Neuronal stem cell (in vitro differentiated cells): ENCODE measurements around the gene SDCCAG8.

Experiments used
- DNase-seq: peaks from one replicate; pipeline ENCODE4 v3.0.0-alpha.2; 2013; ENCODE audit warnings: low spot score
- H2AFZ ChIP-seq: one replicate; pipeline ENCODE4 v1.6.1; 2013; ENCODE audit warnings: mild to moderate bottlenecking, low read length, inconsistent platforms
- H2AK5ac ChIP-seq: 2 replicates; pipeline ENCODE4 v1.6.1; 2013; ENCODE audit warnings: low read depth, mild to moderate bottlenecking, inconsistent platforms, low read length, moderate library complexity, mixed read lengths
- H2BK120ac ChIP-seq: 2 replicates; pipeline ENCODE4 v1.6.1; 2013; ENCODE audit warnings: low read depth, mild to moderate bottlenecking, inconsistent platforms, low read length, moderate library complexity, mixed read lengths
- H2BK12ac ChIP-seq: one replicate; pipeline ENCODE4 v1.6.1; 2013; ENCODE audit warnings: low read length, inconsistent platforms
- H2BK15ac ChIP-seq: 2 replicates; pipeline ENCODE4 v1.6.1; 2013; ENCODE audit warnings: mild to moderate bottlenecking, low read length, inconsistent platforms, mixed read lengths
- H2BK5ac ChIP-seq: one replicate; pipeline ENCODE4 v1.6.1; 2013; ENCODE audit warnings: inconsistent platforms, mild to moderate bottlenecking, low read length, moderate library complexity
- H3K14ac ChIP-seq: one replicate; pipeline ENCODE4 v1.6.1; 2013; ENCODE audit warnings: low read length, inconsistent platforms
- H3K18ac ChIP-seq: 2 replicates; pipeline ENCODE4 v1.6.1; 2013; ENCODE audit warnings: low read length, inconsistent platforms
- H3K23ac ChIP-seq: 2 replicates; pipeline ENCODE4 v1.6.1; 2013; ENCODE audit warnings: low read depth, mild to moderate bottlenecking, mixed read lengths, low read length, inconsistent platforms; ENCODE audit not compliant: poor library complexity
- H3K27ac ChIP-seq: replicated peaks from 3 replicates; pipeline ENCODE4 v1.5.1; 2013; ENCODE audit warnings: low read length, inconsistent platforms
- H3K27me3 ChIP-seq, 3 experiments: 2 replicates each; pipeline ENCODE4 v1.6.1; 2013; ENCODE audit warnings: low read length in 3 of 3, mild to moderate bottlenecking in 2 of 3, inconsistent platforms in 1 of 3, low read depth in 1 of 3, mixed read lengths in 1 of 3, moderate library complexity in 1 of 3; ENCODE audit not compliant: control insufficient read depth in 3 of 3, insufficient read depth in 3 of 3
- H3K36me3 ChIP-seq, 2 donors: replicated peaks in 1 of 2; 2 replicates each; pipeline ENCODE4 v1.6.1; 2013; ENCODE audit warnings: low read length in 2 of 2; ENCODE audit not compliant: control insufficient read depth in 2 of 2, insufficient read depth in 2 of 2
- H3K4ac ChIP-seq: 2 replicates; pipeline ENCODE4 v1.6.1; 2013; ENCODE audit warnings: inconsistent platforms, mild to moderate bottlenecking, low read length, moderate library complexity
- H3K4me1 ChIP-seq, 2 donors: 1 replicate in 1 of 2; 2 replicates in 1 of 2; pipeline ENCODE4 v1.6.1; 2013; ENCODE audit warnings: low read length in 2 of 2, low read depth in 1 of 2; ENCODE audit not compliant: control insufficient read depth in 2 of 2, insufficient read depth in 1 of 2
- H3K4me2 ChIP-seq: one replicate; pipeline ENCODE4 v1.6.1; 2013; ENCODE audit warnings: mild to moderate bottlenecking, low read length, inconsistent platforms; ENCODE audit not compliant: insufficient read depth, poor library complexity, severe bottlenecking
- H3K4me3 ChIP-seq, 2 donors: 2 replicates each; pipeline ENCODE4 v1.5.1; 2013; ENCODE audit warnings: low read length in 2 of 2, mild to moderate bottlenecking in 2 of 2, inconsistent platforms in 1 of 2, moderate library complexity in 1 of 2
- H3K79me1 ChIP-seq: one replicate; pipeline ENCODE4 v1.6.1; 2013; ENCODE audit warnings: low read depth, mild to moderate bottlenecking, inconsistent platforms, low read length, moderate library complexity
- H3K9ac ChIP-seq: one replicate; pipeline ENCODE4 v1.6.1; 2013; ENCODE audit warnings: mild to moderate bottlenecking, low read depth, low read length, inconsistent platforms; ENCODE audit not compliant: poor library complexity
- H3K9me3 ChIP-seq, 2 donors: replicated peaks in 1 of 2; 2 replicates each; pipeline versions ENCODE3 to v1.6.1; 2013; ENCODE audit warnings: low read length in 2 of 2, mild to moderate bottlenecking in 2 of 2, inconsistent platforms in 1 of 2, low read depth in 1 of 2, mixed read lengths in 1 of 2, moderate library complexity in 1 of 2; ENCODE audit not compliant: control insufficient read depth in 2 of 2, insufficient read depth in 1 of 2
- H4K8ac ChIP-seq: one replicate; pipeline ENCODE4 v1.6.1; 2013; ENCODE audit warnings: low read depth, mild to moderate bottlenecking, inconsistent platforms, low read length, moderate library complexity
- H4K91ac ChIP-seq: one replicate; pipeline ENCODE4 v1.6.1; 2013; ENCODE audit warnings: low read length, low read depth, mild to moderate bottlenecking, inconsistent platforms; ENCODE audit not compliant: poor library complexity
- WGBS, 2 donors: extraction: QIAGEN DNeasy Blood & Tissue Kit; methylation state at CpG; one replicate each; pipeline ENCODE4 v1.1.7; 2013; ENCODE audit warnings: missing lambda C conversion rate in 2 of 2, mixed read lengths in 1 of 2; ENCODE audit not compliant: insufficient read length in 2 of 2, insufficient replicate concordance in 1 of 2; ENCODE audit errors: extremely low coverage in 2 of 2; 5-methylcytosine and 5-hydroxymethylcytosine counted together

Gene SDCCAG8

GRCh38 chr1:243293941-243294722 lies 38.3 kb downstream of the SDCCAG8 start:
- no peaks in the 10 kb centered on the region for H3K79me1 ChIP-seq
- no peak overlapping the region for H3K23ac ChIP-seq
- no peak overlapping the region for H2AFZ ChIP-seq
- H3K27me3 ChIP-seq = no peaks in the 10 kb centered on the region
- no peak overlapping the region for H2BK12ac ChIP-seq
- H4K8ac ChIP-seq = no peak overlapping the region
- H3K4me1 ChIP-seq = no peaks in the 10 kb centered on the region
- no peak overlapping the region for H3K27ac ChIP-seq
- H3K4me2 ChIP-seq = no peak overlapping the region
- no peak overlapping the region for H2BK120ac ChIP-seq
- DNase-seq = no peak
- WGBS, 2 donors = no CpG with 5 or more reads among the region's 4 CpGs
- H3K14ac ChIP-seq = no peak overlapping the region
- no peak overlapping the region for H2AK5ac ChIP-seq
- no peak overlapping the region for H2BK5ac ChIP-seq
- no peak overlapping the region for H3K18ac ChIP-seq
- no peak overlapping the region for H4K91ac ChIP-seq
- H3K4me3 ChIP-seq = no peak overlapping the region
- H3K9me3 ChIP-seq = peaks cover 2 to 18% of the 10 kb centered on the region in 2 donors
- H3K36me3 ChIP-seq = peaks cover 0 to 6% of the 10 kb centered on the region in 2 donors
- no peak overlapping the region for H3K4ac ChIP-seq
- no peak overlapping the region for H2BK15ac ChIP-seq
- H3K9ac ChIP-seq = no peak overlapping the region

- Histone ChIP-seq H3K4ac (no peak overlapping the region), H3K4me1 (no peaks in the 10 kb centered on the region), H2BK15ac (no peak overlapping the region), H2AK5ac (no peak overlapping the region), H2BK12ac (no peak overlapping the region), H3K9me3 (peaks cover 2 to 20% of the 10 kb centered on the region in 2 donors), H4K91ac (no peak overlapping the region), H3K23ac (no peak overlapping the region), H2BK5ac (no peak overlapping the region), H3K79me1 (no peaks in the 10 kb centered on the region), H3K14ac (no peak overlapping the region), H4K8ac (no peak overlapping the region), H3K9ac (no peak overlapping the region), H2AFZ (no peak overlapping the region), H3K4me2 (no peak overlapping the region), H3K4me3 (no peak overlapping the region), H3K27me3 (no peaks in the 10 kb centered on the region), H2BK120ac (no peak overlapping the region), H3K18ac (no peak overlapping the region), H3K36me3 (peaks cover 0 to 6% of the 10 kb centered on the region in 2 donors), H3K27ac (no peak overlapping the region)
- DNase-seq = no peak
- WGBS, 2 donors = no CpG with 5 or more reads among the region's 3 CpGs
Measured at GRCh38 chr1:243294723-243295121, 38.9 kb downstream of the SDCCAG8 start.

GRCh38 chr1:243299069-243299468 lies 43.2 kb downstream of the SDCCAG8 start:
- Histone ChIP-seq H2BK12ac (no peak overlapping the region), H2BK5ac (no peak overlapping the region), H2AK5ac (no peak overlapping the region), H3K27me3 (no peaks in the 10 kb centered on the region), H4K8ac (no peak overlapping the region), H3K36me3 (peaks cover 0 to 3% of the 10 kb centered on the region in 2 donors), H3K4ac (no peak overlapping the region), H3K4me1 (no peaks in the 10 kb centered on the region), H3K4me2 (no peak overlapping the region), H4K91ac (no peak overlapping the region), H3K9me3 (peaks cover 0 to 8% of the 10 kb centered on the region in 2 donors), H2BK120ac (no peak overlapping the region), H2AFZ (no peak overlapping the region), H3K9ac (no peak overlapping the region), H3K23ac (no peak overlapping the region), H3K27ac (no peak overlapping the region), H3K79me1 (no peaks in the 10 kb centered on the region), H2BK15ac (no peak overlapping the region), H3K4me3 (no peak overlapping the region), H3K18ac (no peak overlapping the region), H3K14ac (no peak overlapping the region)
- no CpG with 5 or more reads among the region's 1 CpG for WGBS, 2 donors
- no peak for DNase-seq

- no peak overlapping the region for H2BK15ac ChIP-seq
- H2BK12ac ChIP-seq = no peak overlapping the region
- no peak overlapping the region for H3K14ac ChIP-seq
- no peak for DNase-seq
- no peak overlapping the region for H2AFZ ChIP-seq
- H4K8ac ChIP-seq = no peak overlapping the region
- H3K4me3 ChIP-seq = no peak overlapping the region
- no peak overlapping the region for H3K4ac ChIP-seq
- no peak overlapping the region for H2BK5ac ChIP-seq
- no peaks in the 10 kb centered on the region for H3K79me1 ChIP-seq
- WGBS, 2 donors = no CpG with 5 or more reads among the region's 2 CpGs
- H3K9ac ChIP-seq = no peak overlapping the region
- H3K36me3 ChIP-seq = peaks cover 0 to 3% of the 10 kb centered on the region in 2 donors
- H3K9me3 ChIP-seq = peaks cover 0 to 8% of the 10 kb centered on the region in 2 donors
- H3K23ac ChIP-seq = no peak overlapping the region
- no peaks in the 10 kb centered on the region for H3K27me3 ChIP-seq
- H4K91ac ChIP-seq = no peak overlapping the region
- H3K27ac ChIP-seq = no peak overlapping the region
- H2AK5ac ChIP-seq = no peak overlapping the region
- H3K4me1 ChIP-seq = no peaks in the 10 kb centered on the region
- no peak overlapping the region for H3K18ac ChIP-seq
- no peak overlapping the region for H3K4me2 ChIP-seq
- H2BK120ac ChIP-seq = no peak overlapping the region
Measured at GRCh38 chr1:243301059-243301458, 45.2 kb downstream of the SDCCAG8 start.
